D721Med (cell line): ENCODE measurements around the gene ZFAND3.
A peak's percentile ranks its signal among the peaks of the same experiment; 100 is the strongest.

Experiments
- DNase-seq: peaks from one replicate; pipeline ENCODE4 v3.0.0; 2011; ENCODE audit warnings: low spot score; ENCODE audit not compliant: insufficient read length
- FAIRE-seq: peaks from 2 replicates; lab custom pipeline; 2011; peaks lifted over from hg19 to GRCh38; lab: Jason Lieb, UNC
- TF ChIP-seq, protein P1 (sequence below): IDR thresholded peaks from 2 replicates; pipeline ENCODE4 v1.5.1; 2012; ENCODE audit warnings: mild to moderate bottlenecking, control low read depth; ENCODE audit not compliant: insufficient read depth; ENCODE audit errors: missing control alignments

The ZFAND3 gene

DNA sequence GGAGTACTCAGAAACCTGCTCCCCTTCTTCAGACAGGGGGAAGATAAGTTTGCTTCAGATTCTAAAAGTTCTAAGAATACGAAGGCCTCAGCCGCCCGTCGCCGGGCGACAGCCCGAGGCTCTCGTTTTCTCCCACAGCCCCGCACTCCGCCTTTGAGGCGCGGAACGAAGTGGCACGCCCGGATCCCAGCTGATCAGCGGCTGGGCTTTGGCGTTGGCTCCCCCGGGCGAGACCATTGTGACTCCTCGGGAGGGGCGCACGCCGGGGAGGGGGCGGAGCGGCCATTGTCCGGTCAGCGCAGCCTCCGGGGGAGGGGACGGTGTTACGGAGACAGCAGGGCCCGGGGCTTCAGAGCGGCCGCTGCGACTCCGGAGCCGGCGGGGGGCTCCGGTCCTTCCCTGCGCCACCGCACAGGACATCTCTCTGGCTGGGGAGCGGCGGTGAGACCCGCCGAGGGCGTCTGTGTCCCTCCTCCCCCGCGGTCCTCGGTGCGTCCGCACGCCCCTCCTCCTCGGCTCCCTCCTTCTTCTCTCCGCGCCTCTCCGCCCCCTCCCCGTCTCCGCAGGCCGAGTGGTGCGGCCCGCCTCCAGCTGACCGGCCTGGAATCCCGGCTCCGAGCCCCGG lies at the start of gene ZFAND3:
Gene ZFAND3, plus strand, starts transcription at position 551 of the 625 bp plus-strand sequence. CDS start 219 bp downstream, outside the sequence.
- DNase-seq (peak; percentile 56), FAIRE-seq (no peak)
- TF ChIP-seq, protein P1, sequence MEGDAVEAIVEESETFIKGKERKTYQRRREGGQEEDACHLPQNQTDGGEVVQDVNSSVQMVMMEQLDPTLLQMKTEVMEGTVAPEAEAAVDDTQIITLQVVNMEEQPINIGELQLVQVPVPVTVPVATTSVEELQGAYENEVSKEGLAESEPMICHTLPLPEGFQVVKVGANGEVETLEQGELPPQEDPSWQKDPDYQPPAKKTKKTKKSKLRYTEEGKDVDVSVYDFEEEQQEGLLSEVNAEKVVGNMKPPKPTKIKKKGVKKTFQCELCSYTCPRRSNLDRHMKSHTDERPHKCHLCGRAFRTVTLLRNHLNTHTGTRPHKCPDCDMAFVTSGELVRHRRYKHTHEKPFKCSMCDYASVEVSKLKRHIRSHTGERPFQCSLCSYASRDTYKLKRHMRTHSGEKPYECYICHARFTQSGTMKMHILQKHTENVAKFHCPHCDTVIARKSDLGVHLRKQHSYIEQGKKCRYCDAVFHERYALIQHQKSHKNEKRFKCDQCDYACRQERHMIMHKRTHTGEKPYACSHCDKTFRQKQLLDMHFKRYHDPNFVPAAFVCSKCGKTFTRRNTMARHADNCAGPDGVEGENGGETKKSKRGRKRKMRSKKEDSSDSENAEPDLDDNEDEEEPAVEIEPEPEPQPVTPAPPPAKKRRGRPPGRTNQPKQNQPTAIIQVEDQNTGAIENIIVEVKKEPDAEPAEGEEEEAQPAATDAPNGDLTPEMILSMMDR = no peak

GRCh38 chr6:37774028-37774680 lies 45.4 kb upstream of the ZFAND3 start:
- TF ChIP-seq, protein P1 = no peak
- DNase-seq (no peak), FAIRE-seq (no peak)

DNA sequence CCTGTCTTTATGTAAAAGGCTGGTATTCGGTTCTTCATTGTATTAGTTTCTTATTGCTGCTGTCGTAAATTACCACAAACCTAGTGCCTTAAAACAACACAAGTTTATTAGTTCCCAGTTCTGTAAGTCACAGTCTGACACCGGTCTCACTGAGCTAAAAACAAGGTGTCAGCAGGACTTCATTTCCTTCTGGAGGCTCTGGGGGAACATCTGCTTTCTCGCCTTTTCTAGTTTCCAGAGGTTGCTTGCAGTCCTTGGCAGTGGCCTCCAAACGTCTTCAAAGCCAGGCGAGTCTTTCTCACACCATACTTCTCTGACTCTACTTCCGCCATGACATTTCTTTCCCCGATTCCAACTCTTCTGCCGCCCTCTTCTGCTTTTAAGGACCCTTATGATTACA lies 43.0 kb upstream of the ZFAND3 start:
- TF ChIP-seq, protein P1 = no peak
- DNase-seq = no peak
- no peak for FAIRE-seq

DNA sequence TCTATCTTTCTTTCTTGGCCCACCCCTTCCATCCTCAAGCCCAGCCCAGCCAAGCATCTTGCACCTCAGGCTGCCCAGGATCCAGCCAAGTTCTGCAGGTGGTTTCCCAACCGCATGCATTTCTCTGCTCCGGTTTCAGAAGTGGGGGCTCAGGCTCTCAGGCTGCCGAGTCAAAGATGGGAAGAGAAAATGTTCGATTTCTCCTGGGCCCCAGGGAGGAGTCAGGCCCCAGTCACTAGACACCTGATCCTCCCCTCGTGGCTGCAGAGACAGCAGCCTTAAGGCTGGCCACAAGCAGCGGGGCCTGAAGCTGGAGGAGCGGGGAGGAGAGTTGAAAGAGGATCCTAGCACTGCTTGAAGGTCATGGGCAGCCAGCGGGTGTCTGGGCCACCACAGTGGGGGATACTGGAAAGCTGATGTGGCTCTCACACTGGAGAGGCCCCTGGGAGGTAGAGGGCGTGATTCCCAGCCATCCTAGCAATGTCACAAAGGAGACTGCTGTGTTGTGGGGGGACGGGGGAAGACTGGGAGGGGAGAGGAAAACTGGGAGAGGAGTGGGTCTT lies 42.2 kb upstream of the ZFAND3 start:
- FAIRE-seq (no peak), DNase-seq (no peak)

DNA sequence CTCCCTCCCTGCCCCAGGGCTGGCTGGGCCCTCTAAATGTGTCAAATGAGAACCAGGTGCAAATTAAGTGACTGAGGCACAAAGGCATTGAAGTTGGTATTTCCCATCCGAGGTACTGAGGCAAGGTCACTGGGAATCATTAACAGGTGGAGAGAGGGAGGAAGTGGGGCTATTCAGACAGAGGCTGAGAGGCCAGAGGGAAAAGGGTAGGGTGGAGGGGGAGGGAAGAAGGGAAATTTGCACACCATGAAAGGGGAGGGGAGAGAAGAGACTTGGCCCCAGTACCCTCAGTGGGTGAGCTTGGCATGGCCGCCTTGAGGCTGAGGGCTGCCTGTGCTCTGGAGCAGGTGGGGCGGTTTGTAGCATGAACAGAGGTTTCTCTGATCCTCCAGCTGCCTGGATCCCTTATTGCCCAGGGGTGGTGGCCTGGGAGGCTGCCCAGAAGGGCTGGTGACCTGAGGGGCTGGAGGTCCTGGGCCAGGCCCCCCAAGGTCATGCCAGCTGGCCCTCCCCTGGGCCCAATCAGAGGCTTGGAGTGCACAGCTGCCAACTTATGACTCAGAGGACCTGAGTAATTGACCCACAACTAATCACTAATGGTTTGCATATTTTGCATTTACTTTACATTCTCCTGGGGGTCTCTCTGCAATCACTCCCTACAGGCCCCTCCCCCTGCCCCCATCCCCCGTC lies 40.3 kb upstream of the ZFAND3 start:
- DNase-seq = no peak
- TF ChIP-seq, protein P1 = no peak
- no peak for FAIRE-seq

More for the DNA sequence above, 42.2 kb upstream of the ZFAND3 start:
- TF ChIP-seq, protein P1 = no peak

GRCh38 chr6:37779902-37780628 lies 39.5 kb upstream of the ZFAND3 start:
- no peak for DNase-seq
- no peak for FAIRE-seq
- TF ChIP-seq, protein P1 = no peak
